CD14-positive monocyte (primary cell): ENCODE results near the gene THSD4. TPM values are rescaled to one million over a fixed set of nuclear protein-coding genes. Genes with fewer than 3 reads are reported as not detected.

Experiments used
- DNase-seq, 3 donors: peaks; one replicate each; pipeline ENCODE4 v3.0.0-alpha.2; 2011 to 2022
- H2AFZ ChIP-seq: 2 replicates; pipeline ENCODE4 v1.6.0; 2012; ENCODE audit warnings: mild to moderate bottlenecking, low read depth, low read length, inconsistent platforms; ENCODE audit not compliant: insufficient read depth, poor library complexity, severe bottlenecking
- H3K27ac ChIP-seq, 2 donors: 1 replicate in 1 of 2; 2 replicates in 1 of 2; pipeline ENCODE4 v1.5.1; 2012 to 2013; ENCODE audit warnings: low read length in 2 of 2, control low read depth in 1 of 2, inconsistent platforms in 1 of 2, low read depth in 1 of 2, mild to moderate bottlenecking in 1 of 2
- H3K27me3 ChIP-seq, 2 donors: one replicate each; pipeline versions ENCODE4 v1.6.0 to v1.6.1; 2011 to 2013; ENCODE audit warnings: low read length in 2 of 2; ENCODE audit not compliant: control insufficient read depth in 2 of 2, insufficient read depth in 2 of 2
- H3K36me3 ChIP-seq, 2 donors: replicated peaks in 1 of 2; 1 replicate in 1 of 2; 2 replicates in 1 of 2; pipeline versions ENCODE4 v1.5.1 to v1.6.1; 2012 to 2013; ENCODE audit warnings: low read length in 2 of 2, control low read depth in 1 of 2, inconsistent platforms in 1 of 2, mild to moderate bottlenecking in 1 of 2; ENCODE audit not compliant: insufficient read depth in 2 of 2, control insufficient read depth in 1 of 2
- H3K4me1 ChIP-seq, 2 donors: 1 replicate in 1 of 2; 2 replicates in 1 of 2; pipeline versions ENCODE4 v1.5.1 to v1.6.1; 2012 to 2013; ENCODE audit warnings: low read length in 2 of 2, control low read depth in 1 of 2, inconsistent platforms in 1 of 2, mild to moderate bottlenecking in 1 of 2, moderate library complexity in 1 of 2; ENCODE audit not compliant: insufficient read depth in 2 of 2, control insufficient read depth in 1 of 2
- H3K4me2 ChIP-seq: replicated peaks from 2 replicates; pipeline ENCODE3; 2012; ENCODE audit warnings: low read length, moderate library complexity, mild to moderate bottlenecking; ENCODE audit not compliant: poor library complexity, severe bottlenecking; ENCODE audit errors: extremely low read depth
- H3K4me3 ChIP-seq, 3 experiments: fragments of 200-600 bp in 1 of 3; sonication (generic) in 1 of 3; replicated peaks in 1 of 3; 1 replicate in 2 of 3; 2 replicates in 1 of 3; pipeline ENCODE4 v1.5.1; 2011 to 2013; ENCODE audit warnings: low read length in 3 of 3, mild to moderate bottlenecking in 3 of 3, control low read depth in 2 of 3, low read depth in 2 of 3, inconsistent platforms in 1 of 3, moderate library complexity in 1 of 3
- H3K79me2 ChIP-seq: 2 replicates; pipeline ENCODE4 v1.6.0; 2012; ENCODE audit warnings: mild to moderate bottlenecking, control low read depth, inconsistent platforms, low read length, moderate library complexity; ENCODE audit not compliant: insufficient read depth
- H3K9ac ChIP-seq: 2 replicates; pipeline ENCODE4 v1.6.0; 2017; ENCODE audit warnings: low read length, mild to moderate bottlenecking; ENCODE audit not compliant: insufficient read depth, poor library complexity, severe bottlenecking
- H3K9me3 ChIP-seq, 2 donors: replicated peaks in 1 of 2; 1 replicate in 1 of 2; 2 replicates in 1 of 2; pipeline versions ENCODE4 v1.5.1 to v1.6.1; 2012 to 2013; ENCODE audit warnings: low read length in 2 of 2, control low read depth in 1 of 2; ENCODE audit not compliant: control insufficient read depth in 1 of 2, insufficient read depth in 1 of 2
- H4K20me1 ChIP-seq: 2 replicates; pipeline ENCODE4 v1.6.0; 2012; ENCODE audit warnings: mild to moderate bottlenecking, low read length, control low read depth, moderate library complexity; ENCODE audit not compliant: insufficient read depth
- H3K27ac Mint-ChIP-seq, 7 donors: one replicate each; pipeline ENCODE4 v1.8.0; 2020; ENCODE audit warnings: mild to moderate bottlenecking in 7 of 7, mixed read lengths in 7 of 7, moderate library complexity in 6 of 7, inconsistent platforms in 2 of 7
- H3K27me3 Mint-ChIP-seq, 3 donors: one replicate each; pipeline ENCODE4 v1.8.0; 2021 to 2022; ENCODE audit warnings: low read depth in 3 of 3, mild to moderate bottlenecking in 3 of 3, mixed read lengths in 3 of 3, moderate library complexity in 3 of 3, inconsistent platforms in 1 of 3
- H3K36me3 Mint-ChIP-seq, 2 donors: one replicate each; pipeline ENCODE4 v1.8.0; 2020; ENCODE audit warnings: mixed read lengths in 2 of 2, inconsistent platforms in 1 of 2, mild to moderate bottlenecking in 1 of 2
- H3K4me1 Mint-ChIP-seq: one replicate; pipeline ENCODE4 v1.8.0; 2020; ENCODE audit warnings: mild to moderate bottlenecking, mixed read lengths
- H3K4me3 Mint-ChIP-seq, 2 donors: one replicate each; pipeline ENCODE4 v1.8.0; 2020; ENCODE audit warnings: mild to moderate bottlenecking in 2 of 2, mixed read lengths in 2 of 2, moderate library complexity in 1 of 2
- H3K9me3 Mint-ChIP-seq, 7 donors: one replicate each; pipeline ENCODE4 v1.8.0; 2020 to 2022; ENCODE audit warnings: mixed read lengths in 7 of 7, mild to moderate bottlenecking in 6 of 7, moderate library complexity in 6 of 7, inconsistent platforms in 2 of 7
- WGBS: methylation state at CpG from one replicate; pipeline ENCODE4 v1.1.5; 2013; ENCODE audit warnings: missing lambda C conversion rate; ENCODE audit not compliant: insufficient coverage; 5-methylcytosine and 5-hydroxymethylcytosine counted together
- intact Hi-C, 2 donors: fragments of 100-400 bp; cut with micrococcal nuclease; formaldehyde crosslinking; loops; one replicate each; pipeline versions ENCODE4 v1.15.0 to v1.15.1; 2023
- polyA plus RNA-seq, 3 donors: library from polyadenylated mRNA; depleted of rRNA in 1 of 3; unstranded in 2 of 3; stranded (reverse) in 1 of 3; fragments of 300-500 nt in 2 of 3; fragments of >200 nt in 1 of 3; fragmentation: Illumina TruSeq in 2 of 3; gene quantifications; 1 replicate in 2 of 3; 2 replicates in 1 of 3; pipeline ENCODE4 v1.2.3, GENCODE V29; 2012 to 2021
- TF ChIP-seq, protein P1 (sequence below): fragments of 200-600 bp; IDR thresholded peaks from one replicate; pipeline ENCODE4 v1.8.0; 2022; ENCODE audit warnings: antibody characterized with exemption, mild to moderate bottlenecking

THSD4 gene
- polyA plus RNA-seq, 3 donors = not detected

DNA sequence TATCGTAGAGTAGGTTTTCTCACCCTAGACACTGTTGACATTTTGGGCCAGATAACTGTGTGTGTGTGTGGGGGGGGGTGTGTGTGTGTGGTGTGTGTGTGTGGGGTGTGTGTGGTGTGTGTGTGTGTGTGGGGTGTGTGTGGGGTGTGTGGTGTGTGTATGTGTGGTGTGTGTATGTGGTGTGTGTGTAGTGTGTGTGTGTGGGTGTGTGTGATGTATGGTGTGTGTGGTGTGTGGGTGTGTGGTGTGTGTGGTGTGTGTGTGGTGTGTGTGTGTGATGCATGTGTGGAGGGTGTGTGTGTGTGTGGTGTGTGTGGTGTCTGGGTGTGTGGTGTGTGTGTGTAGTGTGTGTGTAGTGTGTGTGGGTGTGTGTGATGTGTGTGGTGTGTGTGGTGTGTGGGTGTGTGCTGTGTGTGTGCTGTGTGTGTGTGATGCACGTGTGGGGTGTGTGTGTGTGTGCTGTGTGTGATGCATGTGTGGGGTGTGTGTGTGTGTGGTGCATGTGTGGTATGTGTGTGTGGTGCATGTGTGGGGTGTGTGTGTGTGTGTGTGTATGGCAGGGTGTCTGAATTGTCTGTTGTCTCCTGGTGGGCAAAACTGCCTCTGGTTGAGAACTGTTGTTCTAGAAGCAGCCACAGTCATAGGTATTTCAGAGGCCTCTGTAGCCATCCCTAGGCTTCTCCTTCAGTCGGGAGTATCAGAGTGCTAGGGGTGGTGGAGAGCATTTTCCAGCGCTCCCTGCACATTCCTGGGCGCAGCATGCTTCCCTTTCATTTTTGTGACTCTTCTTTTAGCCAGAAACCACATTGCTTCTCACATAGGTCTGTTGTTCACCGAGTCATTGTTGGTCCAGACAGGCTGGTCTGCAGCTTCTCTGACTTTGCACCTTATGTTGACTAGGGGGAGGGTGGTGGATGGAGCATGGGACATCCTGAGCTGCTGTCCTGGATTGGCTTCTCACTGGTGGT, 84.4 kb downstream of the THSD4 start:
- H3K9me3 ChIP-seq = no peaks in the 10 kb centered on the region
- no peak overlapping the region for H3K4me2 ChIP-seq
- Mint-ChIP-seq H3K27ac (no peak overlapping the region), H3K27me3 (peaks cover 0 to 3% (median 0%) of the 10 kb centered on the region in 3 donors), H3K9me3 (peaks cover 0 to 2% (median 2%) of the 10 kb centered on the region in 7 donors), H3K4me1 (no peaks in the 10 kb centered on the region), H3K36me3 (no peaks in the 10 kb centered on the region), H3K4me3 (no peak overlapping the region)
- H3K79me2 ChIP-seq = no peaks in the 10 kb centered on the region
- H3K27me3 ChIP-seq = no peaks in the 10 kb centered on the region
- H3K9ac ChIP-seq = no peak overlapping the region
- intact Hi-C loops = no loop called here
- DNase-seq = no peak
- TF ChIP-seq, protein P1, sequence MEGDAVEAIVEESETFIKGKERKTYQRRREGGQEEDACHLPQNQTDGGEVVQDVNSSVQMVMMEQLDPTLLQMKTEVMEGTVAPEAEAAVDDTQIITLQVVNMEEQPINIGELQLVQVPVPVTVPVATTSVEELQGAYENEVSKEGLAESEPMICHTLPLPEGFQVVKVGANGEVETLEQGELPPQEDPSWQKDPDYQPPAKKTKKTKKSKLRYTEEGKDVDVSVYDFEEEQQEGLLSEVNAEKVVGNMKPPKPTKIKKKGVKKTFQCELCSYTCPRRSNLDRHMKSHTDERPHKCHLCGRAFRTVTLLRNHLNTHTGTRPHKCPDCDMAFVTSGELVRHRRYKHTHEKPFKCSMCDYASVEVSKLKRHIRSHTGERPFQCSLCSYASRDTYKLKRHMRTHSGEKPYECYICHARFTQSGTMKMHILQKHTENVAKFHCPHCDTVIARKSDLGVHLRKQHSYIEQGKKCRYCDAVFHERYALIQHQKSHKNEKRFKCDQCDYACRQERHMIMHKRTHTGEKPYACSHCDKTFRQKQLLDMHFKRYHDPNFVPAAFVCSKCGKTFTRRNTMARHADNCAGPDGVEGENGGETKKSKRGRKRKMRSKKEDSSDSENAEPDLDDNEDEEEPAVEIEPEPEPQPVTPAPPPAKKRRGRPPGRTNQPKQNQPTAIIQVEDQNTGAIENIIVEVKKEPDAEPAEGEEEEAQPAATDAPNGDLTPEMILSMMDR = no peak
- H3K27ac ChIP-seq = no peak overlapping the region
- no peaks in the 10 kb centered on the region for H4K20me1 ChIP-seq
- H3K4me3 ChIP-seq = no peak overlapping the region
- no peaks in the 10 kb centered on the region for H3K4me1 ChIP-seq
- no peaks in the 10 kb centered on the region for H3K36me3 ChIP-seq
- WGBS = 79% methylated on average over 3 of the region's 6 CpGs
- H2AFZ ChIP-seq = no peak overlapping the region

DNA sequence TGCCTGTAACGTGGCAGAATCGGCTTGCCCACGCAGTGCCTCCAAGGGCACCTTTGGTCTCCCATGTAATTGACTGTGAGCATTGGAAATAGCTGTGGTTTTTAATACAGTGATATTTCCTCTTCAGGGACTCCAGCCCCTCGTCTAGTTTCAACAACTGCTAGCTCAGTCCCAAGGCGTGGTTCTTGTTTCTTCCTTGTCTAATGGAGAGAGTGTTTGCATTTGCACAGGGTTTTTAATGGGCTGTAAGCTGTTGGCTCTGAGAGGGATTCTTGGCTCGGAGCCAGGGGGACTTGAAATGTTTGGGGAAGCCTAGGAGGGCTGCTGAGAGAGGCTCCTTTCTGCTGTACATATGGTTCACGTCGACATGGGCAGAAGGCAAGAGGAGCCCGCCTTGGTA, 86.2 kb downstream of the THSD4 start:
- no peak overlapping the region for H3K9ac ChIP-seq
- 91% methylated on average over 3 of the region's 9 CpGs for WGBS
- no peaks in the 10 kb centered on the region for H3K27me3 ChIP-seq
- no peak overlapping the region for H2AFZ ChIP-seq
- no peak for DNase-seq
- H3K79me2 ChIP-seq = no peaks in the 10 kb centered on the region
- intact Hi-C loops = no loop called here
- no peaks in the 10 kb centered on the region for H3K4me1 ChIP-seq
- Mint-ChIP-seq H3K27me3 (no peaks in the 10 kb centered on the region), H3K36me3 (no peaks in the 10 kb centered on the region), H3K27ac (no peak overlapping the region), H3K9me3 (peaks cover 0 to 2% (median 0%) of the 10 kb centered on the region in 7 donors), H3K4me1 (no peaks in the 10 kb centered on the region), H3K4me3 (no peak overlapping the region)
- TF ChIP-seq, protein P1 = no peak
- H3K4me2 ChIP-seq = no peak overlapping the region
- no peaks in the 10 kb centered on the region for H4K20me1 ChIP-seq
- H3K27ac ChIP-seq = no peak overlapping the region
- H3K9me3 ChIP-seq = no peaks in the 10 kb centered on the region
- no peak overlapping the region for H3K4me3 ChIP-seq
- H3K36me3 ChIP-seq = no peaks in the 10 kb centered on the region
